DOHH2 (cell line): ENCODE data around the gene MYO1F.

Source experiments
- CTCF ChIP-seq: fragments of 200-600 bp; sonication (generic); IDR thresholded peaks from one replicate; pipeline ENCODE4 v1.5.1; 2014; ENCODE audit warnings: antibody characterized with exemption, mild to moderate bottlenecking, low read depth, low read length; ENCODE audit not compliant: poor library complexity, severe bottlenecking
- EZH2phosphoT487 ChIP-seq: fragments of 200-600 bp; sonication (generic); IDR thresholded peaks from 2 replicates; pipeline ENCODE4 v1.6.1; 2017; ENCODE audit warnings: borderline replicate concordance, mild to moderate bottlenecking, antibody characterized with exemption, low read length, moderate library complexity, mixed read lengths

- no peak for TF ChIP-seq CTCF
- no peak for TF ChIP-seq EZH2phosphoT487
These were observed 23.6 kb upstream of the MYO1F start for GRCh38 chr19:8600816-8601215.
